HG03378 (cell line): Measurements from ENCODE around the gene SORCS3.

Source experiments
- ATAC-seq: cut with Tn5 transposase; IDR thresholded peaks from one replicate; pipeline ENCODE4 v1.9.1; 2021; ENCODE audit warnings: mild to moderate bottlenecking, moderate library complexity; ENCODE audit not compliant: unreplicated experiment

SORCS3 gene

DNA sequence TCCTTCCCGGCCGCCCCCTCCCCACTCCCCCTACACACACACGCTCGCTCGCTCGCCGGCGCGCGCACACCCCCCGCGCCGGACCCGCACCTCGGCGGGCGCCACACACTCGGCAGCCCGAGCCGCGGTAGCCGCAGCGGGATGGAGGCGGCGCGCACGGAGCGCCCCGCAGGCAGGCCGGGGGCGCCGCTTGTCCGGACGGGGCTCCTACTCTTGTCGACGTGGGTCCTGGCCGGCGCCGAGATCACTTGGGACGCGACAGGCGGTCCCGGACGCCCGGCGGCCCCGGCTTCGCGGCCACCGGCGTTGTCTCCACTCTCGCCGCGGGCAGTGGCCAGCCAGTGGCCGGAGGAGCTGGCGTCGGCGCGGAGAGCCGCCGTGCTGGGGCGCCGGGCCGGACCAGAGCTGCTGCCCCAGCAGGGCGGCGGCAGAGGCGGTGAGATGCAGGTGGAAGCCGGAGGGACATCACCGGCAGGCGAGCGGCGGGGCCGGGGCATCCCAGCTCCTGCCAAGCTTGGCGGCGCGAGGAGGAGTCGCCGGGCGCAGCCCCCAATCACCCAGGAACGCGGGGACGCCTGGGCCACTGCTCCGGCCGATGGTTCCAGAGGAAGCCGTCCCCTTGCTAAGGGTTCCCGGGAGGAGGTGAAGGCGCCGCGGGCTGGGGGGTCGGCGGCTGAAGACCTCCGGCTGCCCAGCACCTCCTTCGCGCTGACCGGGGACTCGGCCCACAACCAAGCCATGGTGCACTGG lies at the start of gene SORCS3:
SORCS3 (plus strand) TSS at position 104 of the 750 bp plus-strand sequence.
- ATAC-seq, result no peak

DNA sequence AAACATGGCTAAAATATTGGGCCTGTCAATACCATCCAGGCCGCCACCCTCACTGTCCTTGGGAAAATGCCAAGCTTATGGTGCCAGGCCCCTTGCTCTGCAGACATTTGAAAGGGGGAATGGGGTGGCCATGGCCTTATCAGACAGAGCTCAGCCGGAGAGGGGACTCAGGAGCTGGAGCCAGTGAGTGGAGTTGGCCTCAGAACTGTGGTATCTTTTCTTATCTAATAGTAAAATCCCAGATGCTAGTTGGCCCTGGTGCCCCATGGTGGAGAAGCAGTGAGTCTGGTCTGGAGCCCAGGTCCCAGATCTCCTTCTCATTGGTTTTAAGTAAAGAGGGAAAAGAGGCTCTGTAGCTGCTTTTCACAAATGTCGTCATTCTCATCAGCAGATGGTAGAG lies 49.6 kb upstream of the SORCS3 start:
- ATAC-seq, result no peak

DNA sequence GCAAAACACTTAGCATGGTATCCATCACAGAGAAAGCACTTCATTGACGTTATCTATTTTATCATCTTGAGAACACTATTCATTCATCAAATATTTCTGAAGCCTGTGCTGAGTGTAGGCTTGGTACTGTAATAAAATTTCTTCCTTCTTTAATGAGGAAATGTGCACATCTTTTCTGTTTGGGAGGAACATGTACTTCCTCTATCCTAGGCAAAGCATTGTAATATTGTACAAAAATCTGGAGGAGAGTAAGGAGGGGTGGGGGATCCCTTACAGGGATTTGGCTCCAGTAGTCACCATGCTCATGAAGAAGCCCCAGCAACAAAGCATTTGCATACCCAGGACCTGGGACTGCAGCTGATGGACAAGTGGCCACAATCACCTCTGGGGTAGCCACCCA lies 39.9 kb upstream of the SORCS3 start:
- ATAC-seq, result no peak

DNA sequence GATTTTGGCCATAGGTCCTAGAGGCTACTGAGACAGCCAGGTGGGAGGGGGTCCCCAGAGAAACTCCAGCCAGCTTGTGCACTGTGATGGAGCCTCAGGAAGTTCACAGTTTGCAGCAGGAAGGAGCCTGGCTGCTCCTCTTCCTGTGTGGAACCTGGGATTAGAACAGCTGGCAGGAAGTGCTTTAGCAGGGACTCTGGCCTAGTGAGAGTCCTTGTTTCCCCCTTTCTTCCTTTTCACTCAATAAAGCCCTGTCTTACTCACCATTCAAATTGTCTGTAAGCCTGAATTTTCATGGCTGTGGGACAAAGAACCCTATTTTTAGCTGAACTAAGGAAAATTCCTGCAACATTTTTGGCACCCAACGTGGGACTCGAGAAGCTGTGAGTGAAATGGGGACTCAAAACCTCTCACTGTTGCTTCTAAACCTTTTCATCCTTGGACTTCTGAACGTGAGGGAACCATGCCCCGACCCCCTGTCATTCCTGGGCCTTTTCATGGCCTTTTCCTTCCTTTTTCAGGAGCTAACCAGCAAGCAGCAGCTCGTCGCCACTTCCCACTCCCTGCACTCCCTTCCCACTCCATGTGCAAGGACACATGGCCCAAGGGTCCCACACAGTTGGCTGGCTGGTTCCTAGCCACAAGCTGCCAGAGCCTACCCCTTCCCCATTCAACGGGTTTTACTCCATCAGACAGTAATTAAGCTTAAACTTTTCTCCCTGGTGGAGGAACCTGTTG lies 32.8 kb upstream of the SORCS3 start:
- ATAC-seq, result no peak

DNA sequence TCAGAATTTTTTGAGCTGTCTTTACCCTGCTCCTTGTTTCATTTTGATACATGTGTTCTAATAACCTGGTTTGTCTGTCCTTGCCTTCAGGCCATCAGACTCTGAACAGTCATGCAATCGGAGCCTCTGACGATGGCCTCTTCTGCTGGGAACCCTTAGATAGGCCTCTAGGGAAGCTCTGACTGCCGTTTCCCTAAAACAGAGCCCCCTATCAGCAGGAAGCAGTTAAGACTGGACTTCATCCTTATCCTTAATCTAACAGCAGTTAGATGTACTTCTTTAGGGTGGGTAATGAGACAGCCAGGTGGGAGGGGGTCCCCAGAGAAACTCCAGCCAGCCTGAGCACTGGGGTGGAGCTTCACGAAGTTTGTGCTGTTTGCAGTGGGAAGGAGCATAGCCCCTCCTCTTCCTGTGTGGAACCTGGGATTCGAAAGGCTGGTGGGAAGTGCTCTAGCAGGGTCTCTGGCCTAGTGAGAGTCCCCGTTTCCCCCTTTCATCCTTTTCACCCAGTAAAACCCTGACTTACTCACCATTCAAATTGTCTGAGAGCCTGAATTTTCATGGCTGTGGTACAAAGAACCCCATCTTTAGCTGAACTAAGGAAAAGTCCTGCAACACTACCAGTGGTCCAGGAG lies 28.4 kb upstream of the SORCS3 start:
- ATAC-seq, result no peak

DNA sequence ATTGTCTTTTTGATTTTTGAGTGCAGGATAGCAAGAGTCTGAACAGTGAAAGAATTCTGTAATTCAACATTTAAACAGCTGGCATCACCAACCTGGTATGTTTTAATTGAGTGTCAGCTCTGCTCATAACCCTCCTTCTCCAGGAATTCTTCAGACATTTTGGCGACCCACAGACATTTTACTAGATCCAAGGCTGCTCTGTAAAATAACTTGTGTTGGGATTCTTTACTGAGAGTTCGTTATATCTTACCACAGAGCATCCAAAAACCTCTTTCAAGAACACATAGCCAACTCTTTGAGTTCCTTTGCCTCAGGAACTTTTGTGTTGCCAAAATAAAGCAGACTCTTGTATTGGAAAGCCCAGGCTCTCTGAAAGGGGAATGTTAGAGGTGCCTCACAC lies 27.7 kb upstream of the SORCS3 start:
- ATAC-seq, result no peak

DNA sequence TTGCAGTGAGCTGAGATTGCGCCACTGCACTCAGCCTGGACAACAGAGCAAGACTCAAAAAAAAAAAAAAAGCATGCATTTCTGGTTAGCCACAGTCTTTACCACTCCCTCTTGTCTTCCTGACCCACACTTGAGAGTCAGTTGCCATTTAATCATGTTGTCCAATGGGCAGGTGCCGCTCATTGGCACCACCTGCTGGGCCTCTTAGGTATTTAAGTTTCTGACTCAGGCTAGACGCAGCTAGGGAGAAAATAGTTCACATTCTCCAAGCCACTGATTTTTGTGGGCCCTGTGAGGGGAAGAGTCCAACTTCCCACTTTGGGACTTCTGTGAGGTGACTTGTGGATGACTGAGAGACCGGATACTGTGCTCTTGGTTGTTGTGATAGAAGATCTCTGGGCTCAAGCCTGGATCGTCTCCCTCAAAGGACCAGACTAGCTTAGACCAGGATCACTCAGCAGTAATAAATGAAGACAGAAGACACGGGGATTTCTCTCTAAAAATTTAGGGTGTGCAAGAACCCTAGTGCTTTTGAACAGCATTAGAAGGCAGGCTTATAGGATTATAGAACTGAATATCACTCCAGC lies 26.8 kb upstream of the SORCS3 start:
- no peak for ATAC-seq

DNA sequence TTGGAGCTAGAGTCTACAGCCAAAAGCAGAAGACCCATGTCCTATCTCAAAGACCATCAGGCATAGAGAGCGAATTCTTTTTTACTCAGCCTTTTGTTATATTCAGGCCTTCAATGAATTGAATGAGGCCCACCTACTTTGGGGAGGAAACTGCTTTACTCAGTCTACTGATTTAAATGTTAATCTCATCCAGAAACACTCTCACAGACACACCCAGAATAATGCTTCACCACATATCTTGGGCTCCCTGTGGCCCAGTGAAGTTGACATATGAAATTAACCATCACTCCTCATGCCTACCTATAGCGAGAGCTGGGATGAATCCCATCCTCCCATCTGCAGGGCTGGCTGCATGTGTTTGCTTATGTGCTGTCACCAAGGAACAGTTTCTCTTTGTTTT lies 26.0 kb upstream of the SORCS3 start:
- no peak for ATAC-seq

DNA sequence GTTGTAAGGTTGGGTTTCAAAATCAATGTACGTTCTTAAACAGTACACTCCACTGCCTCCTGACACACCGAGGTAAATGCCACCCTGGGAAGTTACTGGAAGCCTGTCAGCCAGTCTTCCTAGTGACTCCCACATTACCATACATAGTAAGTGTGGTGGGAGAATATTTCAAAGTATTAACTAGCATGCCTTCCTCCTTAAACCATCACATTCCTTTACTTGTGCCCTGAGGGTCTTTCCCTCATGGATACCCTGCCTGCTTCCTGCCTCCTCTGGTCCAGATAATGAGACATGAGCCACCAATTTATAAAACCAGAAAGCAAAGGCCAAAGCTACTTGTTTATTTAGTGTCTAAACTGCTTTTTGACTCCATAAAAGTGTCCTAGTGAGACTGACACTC lies 23.3 kb upstream of the SORCS3 start:
- no peak for ATAC-seq

DNA sequence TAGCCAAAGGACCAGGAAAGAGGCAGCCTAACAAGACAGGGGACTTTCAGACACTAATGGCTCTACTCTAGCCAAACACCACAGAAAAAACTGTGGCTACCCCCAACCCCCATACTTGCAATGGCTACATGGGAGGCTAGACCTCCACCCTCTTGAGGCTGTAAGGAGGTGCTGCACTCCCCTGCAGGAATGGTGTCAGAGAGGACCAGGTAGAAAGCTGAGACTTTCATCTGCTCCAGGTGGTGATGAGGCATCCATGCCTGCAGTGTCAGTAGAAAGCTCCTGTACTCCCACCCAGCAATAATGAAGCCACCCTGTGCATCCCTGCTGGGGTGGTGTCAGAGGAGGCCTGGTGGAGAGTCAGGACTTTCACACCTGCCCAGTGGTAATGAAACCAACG lies 18.9 kb upstream of the SORCS3 start:
- no peak for ATAC-seq

DNA sequence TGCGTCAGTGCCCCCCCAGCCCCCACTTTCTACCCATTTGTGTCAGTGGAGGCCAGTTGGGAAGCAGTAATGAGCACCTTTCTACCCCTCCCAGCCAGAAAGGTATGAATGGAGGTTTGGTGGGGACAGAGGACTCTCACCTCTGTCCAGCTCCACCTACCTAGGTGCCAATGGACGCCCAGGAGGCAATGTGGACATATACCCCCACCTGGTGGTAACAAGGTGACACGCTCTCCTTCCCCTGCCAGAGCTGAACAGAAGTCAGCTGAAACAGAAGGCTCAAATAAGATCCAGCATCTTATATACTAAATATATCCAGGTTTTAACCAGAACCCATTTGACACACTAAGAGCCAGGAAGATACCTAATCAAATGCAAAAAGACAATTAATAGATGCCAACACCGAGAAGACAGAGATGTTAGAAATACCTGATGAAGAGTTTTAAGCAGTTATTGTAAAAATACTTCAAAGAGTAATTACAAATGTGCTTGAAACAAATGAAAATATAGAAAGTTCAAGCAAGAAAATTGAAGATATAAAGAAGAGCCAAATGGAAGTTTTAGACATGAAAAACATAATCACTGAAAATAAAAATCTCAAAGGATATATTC lies 18.4 kb upstream of the SORCS3 start:
- no peak for ATAC-seq

DNA sequence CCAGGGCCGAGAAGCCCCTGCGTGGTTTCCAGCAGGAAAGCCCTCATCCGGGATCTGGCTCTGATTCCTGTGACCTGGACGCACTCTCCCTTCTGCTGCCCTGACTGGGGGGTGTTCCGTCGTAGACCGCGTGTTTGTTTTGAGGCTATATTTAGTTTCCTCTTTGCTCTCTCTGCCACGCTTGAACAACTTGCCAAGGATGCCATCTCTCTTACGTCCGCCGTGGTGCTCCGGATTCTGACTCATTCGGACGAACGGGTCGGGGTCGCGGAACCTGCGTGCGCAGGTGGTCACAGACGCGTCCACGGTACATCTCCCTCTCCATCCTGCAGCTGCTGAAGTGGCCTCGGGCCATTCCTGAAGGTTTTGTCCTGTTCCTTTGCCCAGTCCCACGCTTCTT lies 10.4 kb upstream of the SORCS3 start:
- no peak for ATAC-seq

DNA sequence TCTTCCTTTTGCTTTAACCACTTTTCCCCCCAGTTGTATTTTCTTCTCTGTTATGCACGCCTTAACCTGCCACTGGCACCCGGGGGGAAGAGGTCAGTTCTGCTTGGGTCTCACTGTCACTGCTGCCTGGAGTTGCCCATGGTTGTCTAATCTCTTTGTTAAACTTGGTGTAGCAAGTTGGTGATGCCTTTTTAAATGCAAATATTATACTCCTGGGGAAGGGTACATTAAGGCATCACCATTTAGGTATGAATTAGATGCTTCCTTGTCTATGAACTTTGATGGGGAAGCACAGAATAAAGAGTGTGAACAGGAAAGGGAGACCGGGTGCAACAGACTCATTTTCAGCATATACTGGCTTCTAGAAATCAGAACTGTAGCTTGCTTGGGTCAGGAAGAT lies 9.1 kb upstream of the SORCS3 start:
- ATAC-seq, result no peak

DNA sequence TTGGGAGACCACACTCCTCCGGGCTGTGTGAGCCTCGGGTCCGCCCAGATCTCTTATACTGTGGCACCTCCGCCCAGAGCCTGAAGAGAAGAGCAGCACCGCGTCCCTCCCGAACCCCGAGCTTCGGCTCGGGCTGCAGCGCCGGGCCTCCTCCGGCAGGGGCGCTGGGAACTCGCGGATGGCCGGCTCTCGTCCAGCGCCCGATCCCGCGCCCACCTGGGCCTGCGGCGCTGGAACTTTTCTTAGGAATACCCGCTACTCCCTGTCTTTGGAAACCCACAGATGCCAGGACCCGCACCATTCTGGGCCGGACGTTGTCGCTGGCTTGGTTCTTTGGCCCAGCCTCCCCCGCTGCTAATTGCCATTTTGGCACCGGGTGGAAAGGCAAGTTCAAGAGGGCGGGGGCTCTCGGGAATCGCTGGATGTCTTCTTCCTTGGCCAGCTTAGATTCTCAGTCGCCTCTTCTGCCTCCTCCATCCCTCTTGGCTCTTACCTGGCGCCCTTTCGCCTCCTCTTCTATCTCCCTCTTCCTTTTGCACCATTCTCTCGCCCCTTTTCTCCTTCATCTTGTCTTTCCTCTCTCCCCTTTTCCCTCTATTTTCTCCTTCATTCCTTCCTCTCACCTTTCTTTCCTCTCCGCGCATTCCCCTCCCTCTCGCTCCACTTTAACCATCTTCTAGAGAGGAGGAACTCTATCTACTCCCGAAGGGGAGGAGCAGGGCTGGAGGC lies 2.1 kb upstream of the SORCS3 start:
- no peak for ATAC-seq

DNA sequence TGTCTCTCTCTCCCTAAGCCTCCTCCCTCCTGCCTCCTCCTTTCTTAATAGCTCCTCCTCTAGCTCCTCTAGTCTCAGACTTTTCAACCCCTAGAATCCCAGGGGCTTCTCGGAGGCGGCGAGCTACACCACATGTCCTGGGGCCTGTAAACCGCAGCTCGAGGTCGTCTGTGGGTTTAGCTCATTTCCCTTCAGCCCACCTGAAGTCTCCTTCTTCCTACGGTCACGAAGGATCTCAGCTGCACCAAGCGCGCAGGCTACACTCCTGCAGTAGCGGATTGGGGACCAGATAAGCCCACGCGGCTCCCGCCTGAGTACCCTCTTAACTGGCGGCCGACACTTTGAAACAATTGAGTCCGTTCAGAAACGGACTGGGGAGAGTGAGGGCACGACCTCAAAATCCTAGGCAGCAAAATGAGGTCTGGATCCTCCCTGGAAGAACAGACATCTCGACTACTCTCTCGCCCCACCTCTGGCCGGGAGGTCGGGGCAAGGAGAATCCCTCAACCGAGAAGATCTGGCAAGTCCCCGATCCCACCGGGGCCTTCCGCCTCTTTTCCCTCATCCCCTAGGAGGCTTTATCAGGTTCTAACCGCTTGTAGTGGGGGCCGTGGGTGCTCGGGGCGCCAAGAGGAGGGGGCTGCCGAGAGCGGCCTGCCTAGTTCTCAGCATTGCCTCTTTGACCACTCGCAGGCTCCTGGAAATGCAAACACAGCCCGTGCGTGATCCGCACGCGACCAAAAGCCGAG lies 1.3 kb upstream of the SORCS3 start:
- ATAC-seq, result no peak

DNA sequence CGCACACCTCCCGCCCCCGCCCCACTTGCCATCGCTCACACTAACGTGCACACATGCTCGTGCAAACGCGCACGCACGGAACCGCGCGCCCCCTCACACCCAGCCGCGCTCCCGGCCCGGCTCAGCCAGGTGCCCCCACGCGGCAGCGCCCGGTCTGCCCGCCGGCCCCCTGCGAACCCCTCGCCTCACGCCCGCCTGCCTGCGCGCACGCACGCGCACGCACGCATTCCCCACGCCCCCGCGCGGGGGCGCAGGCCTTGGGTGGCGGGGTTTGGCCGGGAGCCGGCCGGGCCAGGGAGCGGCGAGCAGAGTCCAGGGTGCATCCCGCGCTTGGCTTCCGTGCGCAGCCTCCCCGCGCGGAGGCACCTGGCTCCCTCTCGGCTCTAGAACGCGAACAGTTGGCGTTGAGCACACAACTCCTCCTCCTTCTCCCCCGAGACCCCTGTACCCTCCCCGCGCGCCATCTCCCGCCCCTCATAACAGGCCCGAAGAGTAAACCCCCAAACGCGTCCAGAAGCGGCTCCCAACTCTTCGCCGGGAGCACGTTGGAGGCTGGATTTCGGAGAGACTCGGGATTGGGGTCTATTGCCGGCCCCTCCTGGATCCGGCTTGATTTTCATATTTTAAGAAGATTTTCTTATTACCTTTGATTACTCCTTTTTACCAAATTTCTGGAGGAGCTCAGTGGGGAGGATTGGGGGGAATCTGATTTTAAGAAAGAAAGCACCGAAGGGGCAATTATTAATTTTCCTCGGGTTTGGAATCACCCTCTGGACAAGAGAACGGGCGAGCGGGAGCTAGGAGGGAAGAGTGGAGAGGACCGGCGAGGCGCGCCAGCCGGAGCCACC lies 527 bp upstream of the SORCS3 start:
- ATAC-seq, result no peak

DNA sequence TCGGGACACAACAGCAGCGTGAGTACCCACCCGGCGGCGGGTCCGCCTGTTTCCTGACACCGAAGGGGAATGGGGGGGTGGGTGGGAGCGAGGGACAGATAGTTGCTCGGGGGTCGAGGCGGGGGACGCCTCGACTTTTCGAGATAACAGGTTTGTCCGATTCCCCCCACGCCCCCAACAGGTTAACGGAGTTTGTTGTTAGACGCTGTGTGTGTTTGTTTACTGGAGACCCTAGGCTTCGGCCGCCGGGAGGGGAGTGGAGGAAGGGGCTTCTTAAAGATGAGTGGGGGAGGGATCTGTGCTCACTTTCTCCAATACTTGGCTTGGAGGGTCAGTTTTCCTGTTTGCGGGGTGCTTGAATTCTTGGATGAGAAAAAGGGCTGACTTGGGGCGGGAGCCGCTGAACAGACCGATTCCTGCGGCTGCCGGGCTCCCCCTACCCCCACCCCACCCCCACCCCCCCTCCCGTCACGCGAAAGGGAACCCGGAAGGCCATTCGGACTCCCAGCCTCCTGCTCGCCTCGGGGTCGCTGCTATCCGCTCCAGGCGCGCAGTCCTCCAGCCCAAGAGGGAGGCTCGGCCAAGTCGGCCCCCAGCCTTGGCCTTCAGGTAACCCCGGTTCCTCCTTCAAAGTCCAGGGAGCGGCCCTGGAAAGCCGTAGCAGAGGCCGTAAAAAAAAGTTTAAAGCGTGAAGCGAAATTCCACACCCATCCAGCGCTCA lies 1.0 kb downstream of the SORCS3 start:
- ATAC-seq, result no peak

DNA sequence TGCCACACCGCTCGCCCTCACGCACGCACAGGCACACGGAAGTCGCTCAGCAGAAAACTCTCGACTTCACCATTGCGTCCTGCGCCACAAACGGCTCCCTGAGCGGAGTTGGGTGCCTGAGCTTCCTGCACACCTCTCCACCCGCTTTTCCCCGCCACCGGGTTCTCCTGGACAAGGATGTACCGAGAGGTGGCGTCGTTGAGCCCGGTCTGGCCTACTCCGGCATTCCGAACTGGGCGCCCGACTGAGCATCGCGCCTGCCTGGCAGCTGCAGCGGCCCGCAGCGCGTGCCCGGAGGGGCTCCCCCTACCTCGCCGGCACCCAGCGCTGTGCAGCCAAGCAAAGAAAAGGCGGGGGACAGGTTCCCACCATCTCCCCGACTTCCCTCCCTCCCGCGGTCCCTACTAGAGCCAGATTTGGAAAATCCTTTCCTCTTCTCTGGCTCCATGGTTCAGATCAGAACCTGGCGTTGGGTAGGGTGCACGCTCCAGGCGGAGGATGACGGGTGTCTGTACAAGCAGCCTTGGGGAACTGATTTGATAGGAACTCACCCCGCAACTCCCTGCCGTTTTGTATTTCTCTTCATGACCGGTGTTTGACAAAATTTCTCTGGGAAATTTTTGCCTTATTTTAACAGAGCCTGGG lies 1.7 kb downstream of the SORCS3 start:
- ATAC-seq, result no peak
